ENCODE data around the gene PIEZO2. TPM values are rescaled to one million over a fixed set of nuclear protein-coding genes. Genes with fewer than 3 reads are reported as not detected.

The PIEZO2 gene
- total and polyA plus RNA-seq, 2 of the 8 experiments (the other 6 are each of a cell fraction or from before 2014, with no cell fraction given), result 4.7 to 16.5 TPM

GRCh38 chr18:11024928-11025669, 124.3 kb downstream of the PIEZO2 start:
- no peaks in the 10 kb centered on the region for H3K23me2 ChIP-seq (ENCODE audit: low read depth, low read length)
- no peak overlapping the region for H3K56ac ChIP-seq (replicated peaks; ENCODE audit: insufficient read length, low read depth, low read length)
- H3K4me1 ChIP-seq (replicated peaks in 1 of 4; ENCODE audit: control insufficient read depth in 3 of 4, insufficient read depth in 4 of 4, low read length in 3 of 4), result peaks cover 0 to 3% (median under 1%) of the 10 kb centered on the region in 4 experiments; a peak in 2 of 7 replicates
- H2BK120ac ChIP-seq (replicated peaks; ENCODE audit: low read depth, low read length), result no peak overlapping the region
- no peaks in the 10 kb centered on the region for H3K36me3 ChIP-seq (ENCODE audit: control insufficient read depth in 2 of 4, insufficient read depth in 4 of 4, low read length in 3 of 4)
- H3K79me2 ChIP-seq (ENCODE audit: control insufficient read depth in 1 of 2, insufficient read depth in 2 of 2, low read length in 2 of 2), result no peaks in the 10 kb centered on the region
- H4K8ac ChIP-seq (ENCODE audit: extremely low read depth, insufficient read depth, low read length), result no peak overlapping the region
- H3K14ac ChIP-seq (ENCODE audit: insufficient read length), result no peak overlapping the region
- H3K23ac ChIP-seq (ENCODE audit: insufficient read length), result no peak overlapping the region
- no peak overlapping the region for H3K4me3 ChIP-seq (ENCODE audit: extremely low read depth in 1 of 4, insufficient read depth in 2 of 4, low read depth in 3 of 4, low read length in 4 of 4)
- no peak for FAIRE-seq
- no peak overlapping the region for H2AFZ ChIP-seq (ENCODE audit: low read length)
- no peak overlapping the region for H2BK15ac ChIP-seq (ENCODE audit: low read length)
- no peak overlapping the region for H2BK12ac ChIP-seq (ENCODE audit: low read depth, low read length)
- H4K20me1 ChIP-seq (replicated peaks in 1 of 2; ENCODE audit: control insufficient read depth in 1 of 2, insufficient read depth in 2 of 2, low read length in 2 of 2), result no peaks in the 10 kb centered on the region
- H2BK20ac ChIP-seq (ENCODE audit: low read length), result no peak overlapping the region
- no peak overlapping the region for H4K5ac ChIP-seq (ENCODE audit: insufficient read length, low read depth, low read length)
- no peak overlapping the region for H3K4ac ChIP-seq (replicated peaks; ENCODE audit: insufficient read length, low read depth, low read length)
- H4K91ac ChIP-seq (replicated peaks; ENCODE audit: insufficient read length, low read length), result no peak overlapping the region
- peaks cover 0 to 8% of the 10 kb centered on the region in 2 experiments; a peak in 1 of 4 replicates for H3K9me3 ChIP-seq (ENCODE audit: insufficient read depth in 2 of 2, low read depth in 1 of 2, low read length in 1 of 2)
- H2BK5ac ChIP-seq (ENCODE audit: low read depth, low read length), result no peak overlapping the region
- TF ChIP-seq RBBP5 (IDR thresholded peaks at IDR 0.05; ENCODE audit: borderline replicate concordance, low read depth, low read length), result no peak
- ChIA-PET CTCF (ENCODE audit: partially characterized antibody) (interaction anchor here (1.0 kb wide), 1 partner anchor 20 kb away, joined by 3 read pairs; no protein-coding TSS in a partner anchor), POLR2A (ENCODE audit: partially characterized antibody) (no interaction called here)
- no peaks in the 10 kb centered on the region for H3K27me3 ChIP-seq (replicated peaks in 1 of 4; ENCODE audit: control insufficient read depth in 3 of 4, extremely low read depth in 1 of 4, insufficient read depth in 3 of 4, low read length in 3 of 4)
- no peak overlapping the region for H3K4me2 ChIP-seq (ENCODE audit: insufficient read depth in 1 of 2, low read depth in 2 of 2, low read length in 2 of 2)
- H3K18ac ChIP-seq (ENCODE audit: extremely low read depth, low read length), result no peak overlapping the region
- H2AK5ac ChIP-seq (ENCODE audit: low read depth, low read length), result no peak overlapping the region
- H3K79me1 ChIP-seq (ENCODE audit: low read depth, low read length), result no peaks in the 10 kb centered on the region; the same call in 1 of the 2 replicates
- WGBS, 2 experiments (ENCODE audit: extremely low coverage in 1 of 2, insufficient coverage in 1 of 2, insufficient read length in 1 of 2, insufficient replicate concordance in 2 of 2, low coverage in 1 of 2, low lambda C conversion rate in 2 of 2, missing lambda C conversion rate in 1 of 2), result 94% methylated on average over 13 of the region's 13 CpGs; no CpG with 5 or more reads in 1 of the 2 experiments
- H3K27ac ChIP-seq (ENCODE audit: low read depth, low read length), result no peak overlapping the region
- H3K9ac ChIP-seq (replicated peaks in 1 of 4; ENCODE audit: extremely low read depth in 1 of 4, low read depth in 3 of 4, low read length in 3 of 4), result no peak overlapping the region
- no peak for DNase-seq (ENCODE audit: low read depth in 1 of 2, low spot score in 2 of 2)
